DND-41 (cell line): ENCODE measurements around the gene GLTP.

ENCODE experiments used
- EZH2 ChIP-seq: IDR thresholded peaks from 3 replicates; pipeline ENCODE4 v1.6.1; 2012; ENCODE audit warnings: borderline replicate concordance, low read depth, mild to moderate bottlenecking, moderate library complexity, low read length, inconsistent platforms; ENCODE audit not compliant: severe bottlenecking
- TF ChIP-seq, protein P1 (sequence below): IDR thresholded peaks from 2 replicates; pipeline ENCODE4 v1.5.1; 2012; ENCODE audit warnings: borderline replicate concordance, low read length, moderate library complexity, mild to moderate bottlenecking; ENCODE audit not compliant: poor library complexity, severe bottlenecking; ENCODE audit errors: extremely low read depth

DNA sequence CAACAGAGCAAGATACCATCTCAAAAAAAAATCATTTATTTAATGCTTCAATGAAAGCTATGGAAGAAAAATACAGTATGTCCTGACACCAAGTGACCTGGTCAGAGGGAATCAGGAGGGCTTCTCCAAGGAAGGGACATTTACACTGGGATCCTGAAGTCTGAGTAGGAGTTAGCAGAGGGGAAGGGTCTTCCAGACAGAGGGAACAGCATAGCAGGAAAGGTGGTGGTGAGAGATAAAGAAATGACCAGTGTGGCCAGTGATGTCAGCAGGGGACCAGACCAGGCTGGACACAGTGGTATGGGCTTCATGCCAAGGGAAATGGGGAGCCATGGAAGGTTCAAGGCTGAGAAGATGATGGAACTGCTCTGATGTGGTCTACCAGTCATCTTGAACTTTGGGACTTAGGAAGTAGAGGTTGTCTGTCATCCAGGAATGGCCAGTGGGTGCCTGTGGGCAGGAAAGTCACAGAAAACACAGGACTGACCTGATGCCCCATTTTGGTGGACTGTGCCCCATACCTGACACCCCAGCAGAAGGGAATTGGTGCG is 11.9 kb upstream of the GLTP start:
- TF ChIP-seq, protein P1, sequence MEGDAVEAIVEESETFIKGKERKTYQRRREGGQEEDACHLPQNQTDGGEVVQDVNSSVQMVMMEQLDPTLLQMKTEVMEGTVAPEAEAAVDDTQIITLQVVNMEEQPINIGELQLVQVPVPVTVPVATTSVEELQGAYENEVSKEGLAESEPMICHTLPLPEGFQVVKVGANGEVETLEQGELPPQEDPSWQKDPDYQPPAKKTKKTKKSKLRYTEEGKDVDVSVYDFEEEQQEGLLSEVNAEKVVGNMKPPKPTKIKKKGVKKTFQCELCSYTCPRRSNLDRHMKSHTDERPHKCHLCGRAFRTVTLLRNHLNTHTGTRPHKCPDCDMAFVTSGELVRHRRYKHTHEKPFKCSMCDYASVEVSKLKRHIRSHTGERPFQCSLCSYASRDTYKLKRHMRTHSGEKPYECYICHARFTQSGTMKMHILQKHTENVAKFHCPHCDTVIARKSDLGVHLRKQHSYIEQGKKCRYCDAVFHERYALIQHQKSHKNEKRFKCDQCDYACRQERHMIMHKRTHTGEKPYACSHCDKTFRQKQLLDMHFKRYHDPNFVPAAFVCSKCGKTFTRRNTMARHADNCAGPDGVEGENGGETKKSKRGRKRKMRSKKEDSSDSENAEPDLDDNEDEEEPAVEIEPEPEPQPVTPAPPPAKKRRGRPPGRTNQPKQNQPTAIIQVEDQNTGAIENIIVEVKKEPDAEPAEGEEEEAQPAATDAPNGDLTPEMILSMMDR: no peak
- TF ChIP-seq EZH2: no peak
